HepG2 (cell line): ENCODE data around the gene PLEKHA8. TPM values are rescaled to one million over a fixed set of nuclear protein-coding genes. Genes with fewer than 3 reads are reported as not detected.

Source experiments
- ATAC-seq: fragments of 200-7000 bp; cut with Tn5 transposase; 3 replicates; pipeline ENCODE4 v1.9.1; 2020; ENCODE audit warnings: mild to moderate bottlenecking, moderate library complexity
- BruUV-seq: library from RNA; stranded (reverse); fragments of 400-500 nt; replicated peaks from 2 replicates; lab custom pipeline; 2021; lab: Mats Ljungman, UMichigan
- CTCF ChIA-PET: fragments of 300-600 bp; formaldehyde crosslinking; extraction: SDS; loops from one replicate; lab custom pipeline; 2021; ENCODE audit warnings: low total read pairs, inconsistent platforms, low intra/inter-chr PET ratio; lab: Yijun Ruan, JAX
- POLR2A ChIA-PET: fragments of 350-600 bp; sonication (Branson Sonifier 250); formaldehyde crosslinking; loops from one replicate; lab custom pipeline; 2020; ENCODE audit warnings: antibody characterized with exemption, inconsistent platforms; lab: Yijun Ruan, JAX
- DNase-seq: peaks from one replicate; pipeline ENCODE4 v3.0.0-alpha.2; 2015; ENCODE audit warnings: low spot score
- FAIRE-seq: peaks from 3 replicates; lab custom pipeline; 2011; peaks lifted over from hg19 to GRCh38; lab: Jason Lieb, UNC
- H2AFZ ChIP-seq: one replicate; pipeline ENCODE4 v1.6.1; 2011; ENCODE audit warnings: low read length, inconsistent platforms
- H3K27ac ChIP-seq: fragments of 300-600 bp; 3 replicates; pipeline ENCODE4 v1.8.0; 2011; ENCODE audit warnings: mixed run types, mild to moderate bottlenecking, mixed read lengths, low read length, inconsistent platforms; ENCODE audit not compliant: insufficient read depth; ENCODE audit errors: extremely low read length
- H3K27me3 ChIP-seq, 2 experiments: fragments of 200-600 bp in 1 of 2; 2 replicates in 1 of 2; 3 replicates in 1 of 2; pipeline versions ENCODE4 v1.6.0 to v1.8.0; 2011; ENCODE audit warnings: low read length in 2 of 2, mild to moderate bottlenecking in 2 of 2, moderate library complexity in 2 of 2, inconsistent platforms in 1 of 2; ENCODE audit not compliant: insufficient read depth in 2 of 2, control insufficient read depth in 1 of 2
- H3K36me3 ChIP-seq, 2 experiments: fragments of 200-600 bp in 1 of 2; replicated peaks in 1 of 2; 2 replicates in 1 of 2; 3 replicates in 1 of 2; pipeline versions ENCODE4 v1.5.1 to v1.8.0; 2011; ENCODE audit warnings: low read length in 2 of 2, inconsistent platforms in 1 of 2; ENCODE audit not compliant: insufficient read depth in 2 of 2, control insufficient read depth in 1 of 2
- H3K4me1 ChIP-seq: 2 replicates; pipeline ENCODE4 v1.5.1; 2012; ENCODE audit warnings: low read length, inconsistent platforms; ENCODE audit not compliant: insufficient read depth
- H3K4me2 ChIP-seq: 2 replicates; pipeline ENCODE4 v1.6.0; 2011; ENCODE audit warnings: low read depth, low read length, inconsistent platforms
- H3K4me3 ChIP-seq, 3 experiments: fragments of 200-600 bp in 1 of 3; sonication (generic), shearing (Covaris generic) in 1 of 3; replicated peaks in 1 of 3; 2 replicates each; pipeline ENCODE4 v1.5.1; 2011 to 2016; ENCODE audit warnings: low read length in 3 of 3, inconsistent platforms in 2 of 3, low read depth in 2 of 3, mild to moderate bottlenecking in 2 of 3, control low read depth in 1 of 3, mixed read lengths in 1 of 3; ENCODE audit not compliant: insufficient read depth in 1 of 3
- H3K79me2 ChIP-seq: one replicate; pipeline ENCODE4 v1.6.1; 2011; ENCODE audit warnings: low read length, inconsistent platforms; ENCODE audit not compliant: insufficient read depth
- H3K9ac ChIP-seq: 2 replicates; pipeline ENCODE4 v1.6.0; 2011; ENCODE audit warnings: mild to moderate bottlenecking, low read depth, low read length, inconsistent platforms; ENCODE audit not compliant: insufficient read depth
- H3K9me3 ChIP-seq: 2 replicates; pipeline ENCODE4 v1.5.1; 2012; ENCODE audit warnings: mild to moderate bottlenecking, low read length
- H4K20me1 ChIP-seq: 2 replicates; pipeline ENCODE4 v1.6.0; 2011; ENCODE audit warnings: inconsistent platforms, mild to moderate bottlenecking, low read length, moderate library complexity; ENCODE audit not compliant: insufficient read depth
- BATF2 ChIP-seq: sonication (generic); formaldehyde crosslinking; IDR thresholded peaks from 2 replicates; pipeline ENCODE4 v1.8.0; 2022; ENCODE audit warnings: mild to moderate bottlenecking, missing genetic modification reagents, moderate library complexity
- CAMTA2 ChIP-seq: sonication (generic); formaldehyde crosslinking; IDR thresholded peaks from 2 replicates; pipeline ENCODE4 v1.4.0; 2020; ENCODE audit warnings: mild to moderate bottlenecking, missing genetic modification reagents, borderline replicate concordance
- CEBPB ChIP-seq: IDR thresholded peaks from 2 replicates; pipeline ENCODE4 v1.6.1; 2011; ENCODE audit warnings: low read depth, low read length, improper control_type of control experiment, borderline replicate concordance
- ESRRA ChIP-seq: sonication (generic); formaldehyde crosslinking; IDR thresholded peaks from 2 replicates; pipeline ENCODE4 v1.5.1; 2020; ENCODE audit warnings: mild to moderate bottlenecking, low read depth, missing genetic modification reagents
- GATA4 ChIP-seq: sonication (generic); IDR thresholded peaks from 2 replicates; pipeline ENCODE4 v1.6.1; 2016; ENCODE audit warnings: antibody characterized with exemption, low read depth, borderline replicate concordance
- POGZ ChIP-seq: sonication (generic); formaldehyde crosslinking; IDR thresholded peaks from 2 replicates; pipeline ENCODE4 v1.4.0; 2020; ENCODE audit warnings: mild to moderate bottlenecking, missing genetic modification reagents
- SMARCC2 ChIP-seq: fragments of 450-650 bp; IDR thresholded peaks from 2 replicates; pipeline ENCODE4 v1.6.1; 2017; ENCODE audit warnings: antibody characterized with exemption, mild to moderate bottlenecking
- SOX6 ChIP-seq, 2 experiments: fragments of 450-650 bp in 1 of 2; sonication (generic) in 1 of 2; formaldehyde crosslinking in 1 of 2; IDR thresholded peaks; 2 replicates each; pipeline versions ENCODE4 v1.4.0 to v1.6.1; 2017 to 2020; ENCODE audit warnings: antibody characterized with exemption in 1 of 2, mild to moderate bottlenecking in 1 of 2, missing genetic modification reagents in 1 of 2
- THAP9 ChIP-seq: sonication (generic); formaldehyde crosslinking; IDR thresholded peaks from 2 replicates; pipeline ENCODE4; 2020; ENCODE audit warnings: missing genetic modification reagents, mild to moderate bottlenecking, borderline replicate concordance
- ZBTB38 ChIP-seq: sonication (generic); formaldehyde crosslinking; IDR thresholded peaks from 2 replicates; pipeline ENCODE4 v1.5.1; 2020; ENCODE audit warnings: mild to moderate bottlenecking, missing genetic modification reagents
- ZFP62 ChIP-seq: sonication (generic); formaldehyde crosslinking; IDR thresholded peaks from 2 replicates; pipeline ENCODE4 v1.4.0; 2020; ENCODE audit warnings: missing genetic modification reagents
- ZMYM3 ChIP-seq: sonication (generic); formaldehyde crosslinking; IDR thresholded peaks from 2 replicates; pipeline ENCODE4 v1.5.1; 2020; ENCODE audit warnings: mild to moderate bottlenecking, missing genetic modification reagents
- ZNF382 ChIP-seq: sonication (generic); formaldehyde crosslinking; IDR thresholded peaks from 2 replicates; pipeline ENCODE4 v1.5.0; 2020; ENCODE audit warnings: missing genetic modification reagents, mild to moderate bottlenecking, borderline replicate concordance
- ZNF652 ChIP-seq: IDR thresholded peaks from 2 replicates; pipeline ENCODE4 v1.6.1; 2016; ENCODE audit warnings: low read depth, borderline replicate concordance
- ZNF841 ChIP-seq: sonication (generic); formaldehyde crosslinking; IDR thresholded peaks from 2 replicates; pipeline ENCODE4 v1.8.1; 2023; ENCODE audit warnings: missing genetic modification reagents, borderline replicate concordance
- WGBS: methylation state at CpG from one replicate; pipeline ENCODE4 v1.1.6; 2017; ENCODE audit warnings: low lambda C conversion rate; 5-methylcytosine and 5-hydroxymethylcytosine counted together
- in situ Hi-C: cut with HindIII; loops from 2 replicates; pipeline ENCODE4 v1.10.0; 2017; ENCODE audit warnings: low pct_unique_long_range_greater_than_20kb; ENCODE audit not compliant: extremely low pct_ligation_motif_present
- intact Hi-C: fragments of 100-400 bp; cut with micrococcal nuclease; formaldehyde crosslinking; loops from one replicate; pipeline ENCODE4 v1.10.0; 2022; ENCODE audit not compliant: unreplicated experiment
- polyA plus RNA-seq, 8 experiments: library from polyadenylated mRNA; depleted of rRNA in 3 of 8; stranded (reverse) in 7 of 8; unstranded in 1 of 8; fragments of >200 nt; fragmentation: Illumina TruSeq in 4 of 8; extraction: Trizol in 4 of 8; gene quantifications; 2 replicates each; pipeline versions ENCODE4 v1.2.1 to v1.2.3, GENCODE V29; 2011 to 2016; ENCODE audit warnings: low read depth in 4 of 8, missing spikeins in 1 of 8, mixed read lengths in 1 of 8; ENCODE audit not compliant: insufficient read depth in 1 of 8
- total RNA-seq, 5 experiments: library from RNA; depleted of rRNA; stranded (reverse); fragments of >200 nt; fragmentation: Illumina TruSeq; extraction: Trizol; gene quantifications; 2 replicates each; pipeline ENCODE4 v1.2.3, GENCODE V29; 2016; ENCODE audit warnings: low read depth in 1 of 5

The PLEKHA8 gene
- total and polyA plus RNA-seq, 2 of the 13 experiments (the other 11 are each of a cell fraction or from before 2014, with no cell fraction given) = 12.5 to 26.4 TPM

GRCh38 chr7:30091987-30092386 is 63.8 kb downstream of the PLEKHA8 start:
- ChIA-PET POLR2A (no interaction called here), CTCF (no interaction called here)
- Histone ChIP-seq H3K27ac (no peak overlapping the region), H2AFZ (no peak overlapping the region), H3K4me1 (peaks cover 10% of the 10 kb centered on the region), H3K9ac (no peak overlapping the region), H3K4me2 (no peak overlapping the region), H3K9me3 (no peaks in the 10 kb centered on the region), H3K36me3 (peaks cover 2 to 6% of the 10 kb centered on the region in 2 experiments; a peak in 2 of 5 replicates), H3K27me3 (no peaks in the 10 kb centered on the region), H3K79me2 (no peaks in the 10 kb centered on the region), H3K4me3 (no peak overlapping the region), H4K20me1 (no peaks in the 10 kb centered on the region)
- FAIRE-seq = no peak
- no peak for DNase-seq
- BruUV-seq = no TSS peak
- in situ Hi-C loops (no loop called here), intact Hi-C loops (no loop called here)
- ATAC-seq = no peak
- WGBS = 91% methylated on average over 5 of the region's 5 CpGs
- TF ChIP-seq CAMTA2 (CRISPR knock-in tag) (no peak), THAP9 (CRISPR knock-in tag) (no peak), ZNF841 (CRISPR knock-in tag) (no peak), ZMYM3 (CRISPR knock-in tag) (no peak)

GRCh38 chr7:30093420-30093952 is 65.3 kb downstream of the PLEKHA8 start:
- ChIA-PET CTCF (no interaction called here), POLR2A (no interaction called here)
- Histone ChIP-seq H3K9ac (no peak overlapping the region), H4K20me1 (no peaks in the 10 kb centered on the region), H3K4me3 (no peak overlapping the region), H3K79me2 (no peaks in the 10 kb centered on the region), H3K9me3 (no peaks in the 10 kb centered on the region), H2AFZ (no peak overlapping the region), H3K4me2 (no peak overlapping the region), H3K27ac (no peak overlapping the region), H3K27me3 (no peaks in the 10 kb centered on the region), H3K36me3 (peaks cover 1 to 3% of the 10 kb centered on the region in 2 experiments; a peak in 1 of 5 replicates), H3K4me1 (peaks cover 10% of the 10 kb centered on the region)
- DNase-seq (no peak), FAIRE-seq (peak; percentile 26), ATAC-seq (peak; percentile 69)
- intact Hi-C loops = no loop called here
- no TSS peak for BruUV-seq
- 68% methylated on average over 4 of the region's 5 CpGs for WGBS
- in situ Hi-C loops = no loop called here
- TF ChIP-seq SMARCC2 (no peak), ESRRA (CRISPR knock-in tag) (peak; percentile 92), ZNF652 (peak; percentile 82), CEBPB (peak; percentile 45; the same call in 1 of the 2 replicates), ZFP62 (no peak), SOX6 (IDR thresholded peaks at IDR 0.05) (no peak), SOX6 (CRISPR knock-in tag; IDR thresholded peaks at IDR 0.05) (peak; percentile 30; the same call in 1 of the 2 replicates), ZBTB38 (no peak), POGZ (CRISPR knock-in tag) (peak; percentile 23; the same call in 1 of the 2 replicates), CAMTA2 (CRISPR knock-in tag) (no peak), BATF2 (CRISPR knock-in tag) (no peak), ZNF382 (CRISPR knock-in tag) (no peak), ZMYM3 (CRISPR knock-in tag) (no peak), GATA4 (no peak)
